Cardiac fibroblast (primary cell): ENCODE measurements around the gene OTX2.

Source experiments
- DNase-seq, 2 donors: peaks; one replicate each; pipeline versions ENCODE4 v3.0.0 to v3.0.0-alpha.2; 2010; ENCODE audit warnings: low read depth in 2 of 2
- H3K4me3 ChIP-seq, 2 donors: replicated peaks in 1 of 2; 1 replicate in 1 of 2; 2 replicates in 1 of 2; pipeline ENCODE4 v1.5.1; 2011; ENCODE audit warnings: low read depth in 2 of 2, low read length in 2 of 2, mild to moderate bottlenecking in 2 of 2, moderate library complexity in 1 of 2
- CTCF ChIP-seq: IDR thresholded peaks from one replicate; pipeline ENCODE4 v1.5.1; 2011; ENCODE audit warnings: low read depth, mild to moderate bottlenecking, low read length, inconsistent platforms

Gene OTX2

GRCh38 chr14:56810147-56810719 is at the start of gene OTX2:
Gene OTX2 (minus strand): TSS chr14:56810479. CDS start chr14:56805456, 5,023 bp downstream.
- H3K4me3 ChIP-seq, result no peak within 1 kb of the TSS
- DNase-seq, result no peak
- TF ChIP-seq CTCF, result no peak

- no peak for TF ChIP-seq CTCF
- no peak for DNase-seq
- H3K4me3 ChIP-seq, result no peak overlapping the region
Observed at GRCh38 chr14:56858422-56858821, 48.1 kb upstream of the OTX2 start.

GRCh38 chr14:56857216-56857615 is 46.9 kb upstream of the OTX2 start:
- no peak overlapping the region for H3K4me3 ChIP-seq
- no peak for TF ChIP-seq CTCF
- DNase-seq, result no peak

- no peak for DNase-seq
- no peak overlapping the region for H3K4me3 ChIP-seq
Observed at GRCh38 chr14:56855891-56856461, 45.7 kb upstream of the OTX2 start.

GRCh38 chr14:56854325-56854724 is 44.0 kb upstream of the OTX2 start:
- DNase-seq, result no peak
- no peak overlapping the region for H3K4me3 ChIP-seq
- no peak for TF ChIP-seq CTCF

More at GRCh38 chr14:56855891-56856461, 45.7 kb upstream of the OTX2 start:
- no peak for TF ChIP-seq CTCF

GRCh38 chr14:56846970-56847930 is 37.0 kb upstream of the OTX2 start:
- no peak overlapping the region for H3K4me3 ChIP-seq
- no peak for TF ChIP-seq CTCF
- DNase-seq, result no peak
